IMR-90 (cell line): ENCODE measurements around the gene FXYD6. TPM values are rescaled to one million over a fixed set of nuclear protein-coding genes. Genes with fewer than 3 reads are reported as not detected.

Experiments used
- ATAC-seq: fragments of 200-7000 bp; cut with Tn5 transposase; 2 replicates; pipeline ENCODE4 v1.9.1; 2020; ENCODE audit warnings: low read depth, mild to moderate bottlenecking, moderate library complexity
- BruUV-seq: library from RNA; stranded (reverse); fragments of 400-500 nt; replicated peaks from 2 replicates; lab custom pipeline; 2021; lab: Mats Ljungman, UMichigan
- CTCF ChIA-PET: fragments of 300-600 bp; formaldehyde crosslinking; extraction: SDS; loops from one replicate; lab custom pipeline; 2021; ENCODE audit warnings: antibody characterized with exemption; lab: Yijun Ruan, JAX
- POLR2A ChIA-PET: fragments of 300-600 bp; sonication (Branson Sonifier 250); formaldehyde crosslinking; loops from one replicate; lab custom pipeline; 2022; ENCODE audit warnings: antibody characterized with exemption; ENCODE audit not compliant: unreplicated experiment; lab: Charles Lee
- DNase-seq: peaks from one replicate; pipeline ENCODE4 v3.0.0; 2013
- H2AFZ ChIP-seq: replicated peaks from 2 replicates; pipeline ENCODE3; 2013; ENCODE audit warnings: low read length, mild to moderate bottlenecking; ENCODE audit not compliant: poor library complexity
- H2AK5ac ChIP-seq: 2 replicates; pipeline ENCODE4 v1.6.1; 2013; ENCODE audit warnings: low read depth, low read length, inconsistent platforms
- H2AK9ac ChIP-seq: replicated peaks from 2 replicates; pipeline ENCODE3; 2013; ENCODE audit warnings: mild to moderate bottlenecking, low read depth, low read length, moderate library complexity; ENCODE audit not compliant: poor library complexity
- H2BK120ac ChIP-seq: 2 replicates; pipeline ENCODE4 v1.6.1; 2013; ENCODE audit warnings: low read depth, low read length, inconsistent platforms
- H2BK15ac ChIP-seq: 3 replicates; pipeline ENCODE4 v1.6.1; 2013; ENCODE audit warnings: low read depth, low read length, inconsistent platforms
- H2BK20ac ChIP-seq: 2 replicates; pipeline ENCODE4 v1.6.1; 2013; ENCODE audit warnings: low read depth, mild to moderate bottlenecking, inconsistent platforms, low read length, moderate library complexity
- H2BK5ac ChIP-seq: 2 replicates; pipeline ENCODE4 v1.6.1; 2013; ENCODE audit warnings: mild to moderate bottlenecking, low read depth, low read length, inconsistent platforms; ENCODE audit not compliant: poor library complexity, severe bottlenecking
- H3K14ac ChIP-seq: replicated peaks from 2 replicates; pipeline ENCODE4 v1.6.1; 2013; ENCODE audit warnings: low read depth, low read length, inconsistent platforms
- H3K18ac ChIP-seq: 2 replicates; pipeline ENCODE4 v1.6.1; 2013; ENCODE audit warnings: low read depth, low read length, control low read depth
- H3K23ac ChIP-seq: 2 replicates; pipeline ENCODE4 v1.6.1; 2013; ENCODE audit warnings: low read depth, low read length, inconsistent platforms
- H3K27ac ChIP-seq: 2 replicates; pipeline ENCODE4 v1.5.1; 2013; ENCODE audit warnings: mild to moderate bottlenecking, control low read depth, low read length; ENCODE audit not compliant: insufficient read depth
- H3K27me3 ChIP-seq: 2 replicates; pipeline ENCODE4 v1.6.1; 2013; ENCODE audit warnings: low read length; ENCODE audit not compliant: control insufficient read depth, insufficient read depth
- H3K36me3 ChIP-seq: 2 replicates; pipeline ENCODE4 v1.6.1; 2013; ENCODE audit warnings: low read length, mixed read lengths; ENCODE audit not compliant: control insufficient read depth, insufficient read depth
- H3K4ac ChIP-seq: 2 replicates; pipeline ENCODE4 v1.6.1; 2013; ENCODE audit warnings: low read depth, low read length, inconsistent platforms
- H3K4me1 ChIP-seq: 2 replicates; pipeline ENCODE4 v1.6.1; 2013; ENCODE audit warnings: low read length, mixed read lengths; ENCODE audit not compliant: control insufficient read depth, insufficient read depth
- H3K4me2 ChIP-seq: 2 replicates; pipeline ENCODE4 v1.6.1; 2013; ENCODE audit warnings: low read depth, mild to moderate bottlenecking, control low read depth, low read length, moderate library complexity
- H3K4me3 ChIP-seq: 2 replicates; pipeline ENCODE4 v1.5.1; 2013; ENCODE audit warnings: low read depth, mild to moderate bottlenecking, control low read depth, low read length, moderate library complexity; ENCODE audit not compliant: insufficient read depth
- H3K56ac ChIP-seq: 2 replicates; pipeline ENCODE4 v1.6.1; 2013; ENCODE audit warnings: low read length, inconsistent platforms; ENCODE audit not compliant: insufficient read depth; ENCODE audit errors: extremely low read depth
- H3K79me1 ChIP-seq, 2 experiments: 2 replicates each; pipeline ENCODE4 v1.6.1; 2013; ENCODE audit warnings: low read length in 2 of 2, inconsistent platforms in 1 of 2, low read depth in 1 of 2
- H3K9ac ChIP-seq: 2 replicates; pipeline ENCODE4 v1.6.1; 2013; ENCODE audit warnings: low read depth, low read length, control low read depth
- H3K9me1 ChIP-seq: 2 replicates; pipeline ENCODE4 v1.6.1; 2013; ENCODE audit warnings: low read length, inconsistent platforms; ENCODE audit not compliant: insufficient read depth
- H3K9me3 ChIP-seq: 2 replicates; pipeline ENCODE4 v1.6.1; 2013; ENCODE audit warnings: low read length; ENCODE audit not compliant: control insufficient read depth, insufficient read depth
- H4K20me1 ChIP-seq: 2 replicates; pipeline ENCODE4 v1.6.1; 2013; ENCODE audit warnings: low read length, inconsistent platforms; ENCODE audit not compliant: insufficient read depth
- H4K5ac ChIP-seq: 2 replicates; pipeline ENCODE4 v1.6.1; 2013; ENCODE audit warnings: mild to moderate bottlenecking, low read depth, low read length, control low read depth
- H4K8ac ChIP-seq, 2 experiments: 2 replicates each; pipeline ENCODE4 v1.6.1; 2013; ENCODE audit warnings: low read depth in 2 of 2, low read length in 2 of 2, control low read depth in 1 of 2, inconsistent platforms in 1 of 2
- H4K91ac ChIP-seq: 2 replicates; pipeline ENCODE4 v1.6.1; 2013; ENCODE audit warnings: low read depth, low read length, inconsistent platforms; ENCODE audit not compliant: insufficient read depth
- CEBPB ChIP-seq: IDR thresholded peaks from 2 replicates; pipeline ENCODE4 v1.6.1; 2012; ENCODE audit warnings: low read depth, low read length, improper control_type of control experiment
- CHD1 ChIP-seq: IDR thresholded peaks from 2 replicates; pipeline ENCODE4 v1.6.1; 2012; ENCODE audit warnings: low read depth, low read length, improper control_type of control experiment
- CTCF ChIP-seq: conservative IDR thresholded peaks from 2 replicates; pipeline ENCODE4 v1.5.1; 2012; ENCODE audit warnings: mild to moderate bottlenecking, low read depth, low read length, improper control_type of control experiment
- ELK1 ChIP-seq: fragments of 150-350 bp; IDR thresholded peaks from 2 replicates; pipeline ENCODE4 v1.6.1; 2016; ENCODE audit warnings: low read depth, mild to moderate bottlenecking, low read length, moderate library complexity, borderline replicate concordance
- MAFK ChIP-seq: IDR thresholded peaks from 2 replicates; pipeline ENCODE4 v1.6.1; 2012; ENCODE audit warnings: low read depth, low read length, improper control_type of control experiment
- MAZ ChIP-seq: IDR thresholded peaks from 2 replicates; pipeline ENCODE4 v1.6.1; 2012; ENCODE audit warnings: low read depth, mild to moderate bottlenecking, low read length, improper control_type of control experiment, moderate library complexity, borderline replicate concordance
- POLR2A ChIP-seq: IDR thresholded peaks from 2 replicates; pipeline ENCODE4 v1.6.1; 2012; ENCODE audit warnings: mild to moderate bottlenecking, low read depth, low read length
- RAD21 ChIP-seq: IDR thresholded peaks from 2 replicates; pipeline ENCODE4 v1.6.1; 2012; ENCODE audit warnings: low read length, improper control_type of control experiment
- RCOR1 ChIP-seq: IDR thresholded peaks from 2 replicates; pipeline ENCODE4 v1.6.1; 2012; ENCODE audit warnings: mild to moderate bottlenecking, low read length, improper control_type of control experiment; ENCODE audit not compliant: insufficient replicate concordance
- WGBS, 2 experiments: methylation state at CpG; one replicate each; pipeline versions ENCODE4 v1.1.5 to v1.1.7; 2013; ENCODE audit warnings: missing lambda C conversion rate in 2 of 2; ENCODE audit not compliant: insufficient read length in 1 of 2; ENCODE audit errors: extremely low coverage in 2 of 2; 5-methylcytosine and 5-hydroxymethylcytosine counted together
- dilution Hi-C: fragments of 300-500 bp; cut with HindIII; formaldehyde crosslinking; loops from one replicate; pipeline ENCODE4 v1.14.3; 2018; ENCODE audit warnings: low sequenced_read_pairs; ENCODE audit not compliant: unreplicated experiment
- in situ Hi-C: fragments of 300-500 bp; cut with MboI; formaldehyde crosslinking; loops from 3 replicates; pipeline ENCODE4 v1.14.3; 2019; ENCODE audit warnings: low sequenced_read_pairs, inconsistent platforms, mixed read lengths
- intact Hi-C: fragments of 100-400 bp; cut with micrococcal nuclease; formaldehyde crosslinking; loops from 2 replicates; pipeline ENCODE4 v1.10.0; 2022
- polyA plus RNA-seq, 3 experiments: library from polyadenylated mRNA; depleted of rRNA; stranded (reverse); fragments of >200 nt; gene quantifications; 2 replicates each; pipeline ENCODE4 v1.2.3, GENCODE V29; 2012; ENCODE audit warnings: low replicate concordance in 1 of 3
- total RNA-seq: library from RNA; depleted of rRNA; stranded (reverse); fragments of >200 nt; gene quantifications from 2 replicates; pipeline ENCODE4 v1.2.3, GENCODE V29; 2012

The FXYD6 gene
- total and polyA plus RNA-seq, 2 of the 4 experiments (the other 2 are of a cell fraction): 0.32 TPM; not detected in 1

- 24% methylated on average over 7 of the region's 53 CpGs; no CpG with 5 or more reads in 1 of the 2 experiments for WGBS, 2 experiments
- no peak overlapping the region for H3K56ac ChIP-seq
- H3K14ac ChIP-seq: no peak overlapping the region
- no peak overlapping the region for H3K23ac ChIP-seq
- no peak for TF ChIP-seq CHD1
- TF ChIP-seq RCOR1: no peak
- no peak for TF ChIP-seq POLR2A
- TF ChIP-seq MAZ: no peak
- no peak for TF ChIP-seq ELK1
- no peak for TF ChIP-seq MAFK
- no peak for TF ChIP-seq RAD21
- TF ChIP-seq CTCF: no peak
- TF ChIP-seq CEBPB: no peak
- no peak overlapping the region for H2BK5ac ChIP-seq
- H3K4me3 ChIP-seq: no peak overlapping the region
- ChIA-PET POLR2A (no interaction called here), CTCF (no interaction called here)
- H2BK20ac ChIP-seq: no peak overlapping the region
- H4K91ac ChIP-seq: no peak overlapping the region
- BruUV-seq: no TSS peak
- no peak overlapping the region for H3K9ac ChIP-seq
- intact Hi-C loops: no loop called here
- H2BK15ac ChIP-seq: no peak overlapping the region
- peaks cover 55% of the 10 kb centered on the region for H3K27me3 ChIP-seq
- H2BK120ac ChIP-seq: no peak overlapping the region
- no peak overlapping the region for H3K27ac ChIP-seq
- H3K9me1 ChIP-seq: no peaks in the 10 kb centered on the region
- H3K4ac ChIP-seq: no peak overlapping the region
- H4K8ac ChIP-seq: no peak overlapping the region
- H3K9me3 ChIP-seq: no peaks in the 10 kb centered on the region
- H3K4me2 ChIP-seq: no peak overlapping the region
- no peak overlapping the region for H3K18ac ChIP-seq
- no peak overlapping the region for H2AFZ ChIP-seq
- DNase-seq (no peak), ATAC-seq (no peak)
- no peaks in the 10 kb centered on the region for H3K36me3 ChIP-seq
- no peak overlapping the region for H2AK5ac ChIP-seq
- no peaks in the 10 kb centered on the region for H3K4me1 ChIP-seq
- H4K5ac ChIP-seq: no peak overlapping the region
- H3K79me1 ChIP-seq: no peaks in the 10 kb centered on the region
- dilution Hi-C loops: no loop called here
- H4K20me1 ChIP-seq: no peaks in the 10 kb centered on the region
- in situ Hi-C loops: no loop called here
- H2AK9ac ChIP-seq: no peak overlapping the region
Measured at GRCh38 chr11:117795638-117796455, 80.6 kb downstream of the FXYD6 start.
